Hepatocyte (in vitro differentiated cells): ENCODE results near the gene GPR78. TPM values are rescaled to one million over a fixed set of nuclear protein-coding genes. Genes with fewer than 3 reads are reported as not detected.

Experiments
- DNase-seq: peaks from one replicate; pipeline ENCODE4 v3.0.0-alpha.2; 2016; ENCODE audit warnings: low spot score
- H2AFZ ChIP-seq: fragments of 200-600 bp; sonication (generic); 2 replicates; pipeline ENCODE4 v1.6.0; 2016; ENCODE audit warnings: antibody characterized with exemption, mild to moderate bottlenecking
- H3K27ac ChIP-seq: fragments of 200-600 bp; sonication (generic); 2 replicates; pipeline ENCODE4 v1.5.1; 2016; ENCODE audit warnings: mild to moderate bottlenecking
- H3K27me3 ChIP-seq: fragments of 200-600 bp; sonication (generic); 2 replicates; pipeline ENCODE4 v1.6.1; 2016
- H3K36me3 ChIP-seq: fragments of 200-600 bp; sonication (generic); replicated peaks from 2 replicates; pipeline ENCODE4 v1.5.1; 2016; ENCODE audit warnings: low read depth; ENCODE audit not compliant: insufficient read depth
- H3K4me1 ChIP-seq: fragments of 200-600 bp; sonication (generic); 2 replicates; pipeline ENCODE4 v1.5.1; 2016; ENCODE audit warnings: mild to moderate bottlenecking, moderate library complexity; ENCODE audit not compliant: insufficient read depth
- H3K4me2 ChIP-seq: fragments of 200-600 bp; sonication (generic); 2 replicates; pipeline ENCODE4 v1.6.0; 2016
- H3K4me3 ChIP-seq: fragments of 200-600 bp; sonication (generic); 2 replicates; pipeline ENCODE4 v1.5.1; 2016; ENCODE audit warnings: mild to moderate bottlenecking
- H3K79me2 ChIP-seq: fragments of 200-600 bp; sonication (generic); 2 replicates; pipeline ENCODE4 v1.6.0; 2017; ENCODE audit warnings: mild to moderate bottlenecking
- H3K9me2 ChIP-seq: fragments of 200-600 bp; sonication (generic); replicated peaks from 2 replicates; pipeline ENCODE4 v1.6.0; 2017; ENCODE audit warnings: mild to moderate bottlenecking; ENCODE audit not compliant: insufficient read depth
- H3K9me3 ChIP-seq: fragments of 200-600 bp; sonication (generic); 2 replicates; pipeline ENCODE4 v1.5.1; 2016; ENCODE audit warnings: low read depth, mild to moderate bottlenecking
- H4K20me1 ChIP-seq: fragments of 200-600 bp; sonication (generic); 2 replicates; pipeline ENCODE4 v1.6.0; 2016; ENCODE audit warnings: mild to moderate bottlenecking; ENCODE audit not compliant: insufficient read depth, poor library complexity, severe bottlenecking
- CTCF ChIP-seq: fragments of 200-600 bp; sonication (generic); IDR thresholded peaks from 2 replicates; pipeline ENCODE4 v1.5.1; 2016; ENCODE audit warnings: antibody characterized with exemption, mild to moderate bottlenecking; ENCODE audit not compliant: poor library complexity
- EZH2 ChIP-seq: fragments of 200-600 bp; sonication (generic); IDR thresholded peaks from 2 replicates; pipeline ENCODE4 v1.6.1; 2016; ENCODE audit warnings: antibody characterized with exemption, mild to moderate bottlenecking, borderline replicate concordance
- EZH2phosphoT487 ChIP-seq: fragments of 200-600 bp; sonication (generic); IDR thresholded peaks from one replicate; pipeline ENCODE4 v1.6.1; 2018; ENCODE audit warnings: antibody characterized with exemption, mild to moderate bottlenecking, low read depth, moderate library complexity; ENCODE audit not compliant: unreplicated experiment, severe bottlenecking
- WGBS: methylation state at CpG from one replicate; pipeline ENCODE4 v1.1.6; 2016; ENCODE audit warnings: low lambda C conversion rate; ENCODE audit errors: missing lambda C conversion rate; 5-methylcytosine and 5-hydroxymethylcytosine counted together
- polyA plus RNA-seq: library from polyadenylated mRNA; unstranded; fragments of >200 nt; fragmentation: Nextera tagmentation; extraction: Ambion mirVana; gene quantifications from 2 replicates; pipeline ENCODE4 v1.2.1, GENCODE V29; 2016
- total RNA-seq: library from RNA; depleted of rRNA; stranded (reverse); fragments of >200 nt; gene quantifications from 2 replicates; pipeline ENCODE4 v1.2.3, GENCODE V29; 2014

The GPR78 gene
- total and polyA plus RNA-seq, 2 experiments from 2014 or later = 0.28 to 1.0 TPM

DNA sequence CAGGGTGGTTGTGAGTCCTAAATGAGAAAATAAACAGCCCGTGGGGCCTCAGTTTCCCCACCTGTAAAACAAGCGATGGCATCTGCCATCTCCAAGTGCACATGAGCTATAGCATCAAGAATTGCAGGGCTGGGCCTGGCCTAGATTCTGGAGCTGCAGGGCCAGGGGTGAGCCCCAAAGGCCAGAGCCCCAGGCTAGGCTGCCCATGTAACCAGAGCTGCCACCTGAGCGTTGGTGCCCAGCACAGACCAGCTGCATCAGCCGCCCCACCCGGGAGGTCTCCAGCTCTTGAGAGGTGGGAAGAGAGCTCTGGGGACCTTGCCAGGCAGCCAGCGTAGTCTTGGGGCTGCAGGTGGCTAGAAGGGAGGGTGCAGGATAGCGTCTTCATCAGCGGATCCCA is 27.0 kb upstream of the GPR78 start:
- 92% methylated on average over 8 of the region's 8 CpGs for WGBS
- H3K9me3 ChIP-seq = no peaks in the 10 kb centered on the region
- H3K4me3 ChIP-seq = no peak overlapping the region
- H2AFZ ChIP-seq = no peak overlapping the region
- no peaks in the 10 kb centered on the region for H3K79me2 ChIP-seq
- no peaks in the 10 kb centered on the region for H4K20me1 ChIP-seq
- peaks cover 4% of the 10 kb centered on the region for H3K4me1 ChIP-seq
- TF ChIP-seq CTCF = no peak
- TF ChIP-seq EZH2 = no peak
- TF ChIP-seq EZH2phosphoT487 = no peak
- H3K9me2 ChIP-seq = no peaks in the 10 kb centered on the region
- no peaks in the 10 kb centered on the region for H3K27me3 ChIP-seq
- no peak overlapping the region for H3K4me2 ChIP-seq
- H3K27ac ChIP-seq = no peak overlapping the region
- no peak for DNase-seq
- no peaks in the 10 kb centered on the region for H3K36me3 ChIP-seq

DNA sequence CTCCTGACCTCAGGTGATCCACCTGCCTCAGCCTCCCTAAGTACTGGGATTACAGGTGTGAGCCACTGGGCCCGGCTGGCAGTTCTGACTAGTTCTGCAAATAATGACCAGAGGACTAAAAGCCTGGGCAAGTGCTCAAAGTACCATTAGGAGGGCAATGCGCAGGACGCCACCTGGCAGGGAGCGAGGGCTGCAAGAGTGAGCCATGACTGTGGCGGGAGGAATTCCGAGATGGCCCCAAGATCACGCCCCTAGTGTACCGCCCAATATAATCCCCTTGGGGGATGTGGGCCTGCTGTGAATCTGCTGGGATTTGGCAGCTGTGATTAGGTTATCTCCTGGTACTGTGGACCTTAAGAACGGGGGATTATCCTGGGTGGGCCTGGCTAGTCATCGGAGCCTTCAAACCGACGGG is 26.2 kb upstream of the GPR78 start:
- no peaks in the 10 kb centered on the region for H3K36me3 ChIP-seq
- H2AFZ ChIP-seq = no peak overlapping the region
- no peaks in the 10 kb centered on the region for H3K9me3 ChIP-seq
- peaks cover 4% of the 10 kb centered on the region for H3K4me1 ChIP-seq
- no peaks in the 10 kb centered on the region for H4K20me1 ChIP-seq
- no peak overlapping the region for H3K4me2 ChIP-seq
- H3K27me3 ChIP-seq = no peaks in the 10 kb centered on the region
- WGBS = 46% methylated on average over 12 of the region's 12 CpGs
- TF ChIP-seq EZH2 = no peak
- no peak for DNase-seq
- no peak overlapping the region for H3K27ac ChIP-seq
- H3K79me2 ChIP-seq = no peaks in the 10 kb centered on the region
- no peaks in the 10 kb centered on the region for H3K9me2 ChIP-seq
- no peak overlapping the region for H3K4me3 ChIP-seq

- Histone ChIP-seq H3K79me2 (no peaks in the 10 kb centered on the region), H2AFZ (no peak overlapping the region), H3K27ac (no peak overlapping the region), H3K4me3 (no peak overlapping the region), H3K27me3 (no peaks in the 10 kb centered on the region), H3K9me3 (no peaks in the 10 kb centered on the region), H3K36me3 (no peaks in the 10 kb centered on the region), H3K9me2 (no peaks in the 10 kb centered on the region), H3K4me2 (no peak overlapping the region), H3K4me1 (peaks cover 4% of the 10 kb centered on the region), H4K20me1 (no peaks in the 10 kb centered on the region)
- WGBS = 80% methylated on average over 17 of the region's 17 CpGs
- TF ChIP-seq EZH2phosphoT487 (no peak), CTCF (no peak), EZH2 (no peak)
- DNase-seq = no peak
These were observed 25.6 kb upstream of the GPR78 start for GRCh38 chr4:8554555-8555100.

DNA sequence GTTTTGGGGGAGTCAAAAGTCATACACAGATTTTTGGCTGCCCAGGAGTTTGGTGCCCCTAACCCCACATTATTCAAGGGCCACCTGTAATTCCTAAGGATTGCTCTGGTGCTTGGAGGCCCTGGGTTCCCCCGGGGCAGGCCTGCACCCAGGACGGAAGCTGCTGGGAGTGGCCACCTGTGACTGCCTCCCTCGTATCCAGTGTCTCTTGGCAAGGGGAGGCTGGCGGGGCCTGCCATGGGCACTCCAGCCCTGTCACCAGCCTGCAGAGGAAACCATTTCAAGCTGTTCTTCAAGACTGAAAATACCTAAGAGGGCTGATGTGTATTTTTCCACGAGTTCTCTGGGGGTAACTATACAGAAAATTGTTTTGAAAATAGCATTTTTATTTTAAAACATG is 24.5 kb upstream of the GPR78 start:
- Histone ChIP-seq H3K79me2 (no peaks in the 10 kb centered on the region), H3K4me2 (no peak overlapping the region), H3K4me3 (no peak overlapping the region), H3K9me3 (no peaks in the 10 kb centered on the region), H3K36me3 (no peaks in the 10 kb centered on the region), H3K9me2 (no peaks in the 10 kb centered on the region), H3K4me1 (peaks cover 14% of the 10 kb centered on the region), H2AFZ (no peak overlapping the region), H3K27ac (no peak overlapping the region), H3K27me3 (no peaks in the 10 kb centered on the region), H4K20me1 (no peaks in the 10 kb centered on the region)
- WGBS = 84% methylated on average over 5 of the region's 5 CpGs
- no peak for DNase-seq
- TF ChIP-seq CTCF (no peak), EZH2 (no peak), EZH2phosphoT487 (no peak)
